Measurements from ENCODE around the gene WDR13.

Gene WDR13

DNA sequence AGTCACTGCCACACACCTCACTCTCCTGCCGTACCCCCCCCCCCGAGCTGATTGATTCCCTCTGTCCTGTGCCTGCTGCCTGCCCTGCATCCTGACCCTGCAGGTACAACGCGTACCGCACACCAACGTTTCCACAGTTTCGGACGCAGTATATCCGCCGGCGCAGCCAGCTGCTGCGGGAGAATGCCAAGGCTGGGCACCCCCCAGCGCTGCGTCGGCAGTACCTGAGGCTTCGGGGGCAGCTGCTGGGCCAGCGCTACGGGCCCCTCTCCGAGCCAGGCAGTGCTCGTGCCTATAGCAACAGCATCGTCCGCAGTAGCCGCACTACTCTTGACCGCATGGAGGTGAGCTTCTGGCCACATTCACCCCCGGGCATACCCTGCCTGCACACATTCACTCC is 1.3 kb downstream of the WDR13 start:
- H3K9me3 ChIP-seq (ENCODE audit: insufficient read depth, low read length): no peaks in the 10 kb centered on the region
- DNase-seq (ENCODE audit: low read depth, low spot score): no peak
- TF ChIP-seq SUZ12 (IDR thresholded peaks at IDR 0.05; ENCODE audit: extremely low read depth, insufficient read depth, insufficient read length): no peak
- TF ChIP-seq YY1 (IDR thresholded peaks at IDR 0.05; ENCODE audit: insufficient read depth, insufficient read length): no peak
- peaks cover 4% of the 10 kb centered on the region for H3K4me1 ChIP-seq (ENCODE audit: insufficient read depth, insufficient read length)
- peak overlapping the region; percentile 2 for H3K9ac ChIP-seq (ENCODE audit: insufficient read length, low read depth)
- H3K4me3 ChIP-seq (ENCODE audit: insufficient read length, low read depth): peak overlapping the region; percentile 99
- peaks cover 47% of the 10 kb centered on the region for H3K36me3 ChIP-seq (ENCODE audit: insufficient read depth, insufficient read length, low read length)
- no peaks in the 10 kb centered on the region for H3K27me3 ChIP-seq (ENCODE audit: insufficient read depth, insufficient read length)

DNA sequence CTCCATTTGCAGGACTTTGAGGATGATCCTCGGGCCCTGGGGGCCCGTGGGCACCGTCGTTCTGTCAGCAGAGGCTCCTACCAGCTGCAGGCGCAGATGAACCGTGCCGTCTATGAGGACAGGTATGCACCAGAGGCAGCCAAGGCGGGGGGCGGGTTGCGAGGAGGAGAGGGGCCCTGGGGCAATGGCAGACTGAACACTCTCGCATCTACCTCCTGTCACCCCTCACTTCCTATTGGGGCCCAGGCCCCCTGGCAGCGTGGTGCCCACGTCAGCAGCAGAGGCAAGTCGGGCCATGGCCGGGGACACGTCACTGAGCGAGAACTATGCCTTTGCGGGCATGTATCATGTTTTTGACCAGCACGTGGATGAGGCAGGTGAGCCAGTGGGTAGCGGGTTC is 2.0 kb downstream of the WDR13 start:
- Histone ChIP-seq H3K9me3 (ENCODE audit: insufficient read depth, low read length) (no peaks in the 10 kb centered on the region), H3K36me3 (ENCODE audit: insufficient read depth, insufficient read length, low read length) (peaks cover 54% of the 10 kb centered on the region), H3K4me1 (ENCODE audit: insufficient read depth, insufficient read length) (peaks cover 4% of the 10 kb centered on the region), H3K27me3 (ENCODE audit: insufficient read depth, insufficient read length) (no peaks in the 10 kb centered on the region), H3K4me3 (ENCODE audit: insufficient read length, low read depth) (no peak overlapping the region), H3K9ac (ENCODE audit: insufficient read length, low read depth) (no peak overlapping the region)
- TF ChIP-seq YY1 (IDR thresholded peaks at IDR 0.05; ENCODE audit: insufficient read depth, insufficient read length): no peak
- no peak for TF ChIP-seq SUZ12 (IDR thresholded peaks at IDR 0.05; ENCODE audit: extremely low read depth, insufficient read depth, insufficient read length)
- no peak for TF ChIP-seq ZNF274 (IDR thresholded peaks at IDR 0.05; ENCODE audit: low read depth, low read length)
- no peak for DNase-seq (ENCODE audit: low read depth, low spot score)

- TF ChIP-seq ZNF274 (IDR thresholded peaks at IDR 0.05; ENCODE audit: low read depth, low read length) (no peak), SUZ12 (IDR thresholded peaks at IDR 0.05; ENCODE audit: extremely low read depth, insufficient read depth, insufficient read length) (no peak), YY1 (IDR thresholded peaks at IDR 0.05; ENCODE audit: insufficient read depth, insufficient read length) (no peak)
- peaks cover 4% of the 10 kb centered on the region for H3K4me1 ChIP-seq (ENCODE audit: insufficient read depth, insufficient read length)
- no peak for DNase-seq (ENCODE audit: low read depth, low spot score)
- H3K36me3 ChIP-seq (ENCODE audit: insufficient read depth, insufficient read length, low read length): peaks cover 63% of the 10 kb centered on the region
- no peaks in the 10 kb centered on the region for H3K27me3 ChIP-seq (ENCODE audit: insufficient read depth, insufficient read length)
- H3K9me3 ChIP-seq (ENCODE audit: insufficient read depth, low read length): no peaks in the 10 kb centered on the region
- H3K9ac ChIP-seq (ENCODE audit: insufficient read length, low read depth): no peak overlapping the region
- no peak overlapping the region for H3K4me3 ChIP-seq (ENCODE audit: insufficient read length, low read depth)
Observed at GRCh38 chrX:48600226-48600625, 2.9 kb downstream of the WDR13 start.

DNA sequence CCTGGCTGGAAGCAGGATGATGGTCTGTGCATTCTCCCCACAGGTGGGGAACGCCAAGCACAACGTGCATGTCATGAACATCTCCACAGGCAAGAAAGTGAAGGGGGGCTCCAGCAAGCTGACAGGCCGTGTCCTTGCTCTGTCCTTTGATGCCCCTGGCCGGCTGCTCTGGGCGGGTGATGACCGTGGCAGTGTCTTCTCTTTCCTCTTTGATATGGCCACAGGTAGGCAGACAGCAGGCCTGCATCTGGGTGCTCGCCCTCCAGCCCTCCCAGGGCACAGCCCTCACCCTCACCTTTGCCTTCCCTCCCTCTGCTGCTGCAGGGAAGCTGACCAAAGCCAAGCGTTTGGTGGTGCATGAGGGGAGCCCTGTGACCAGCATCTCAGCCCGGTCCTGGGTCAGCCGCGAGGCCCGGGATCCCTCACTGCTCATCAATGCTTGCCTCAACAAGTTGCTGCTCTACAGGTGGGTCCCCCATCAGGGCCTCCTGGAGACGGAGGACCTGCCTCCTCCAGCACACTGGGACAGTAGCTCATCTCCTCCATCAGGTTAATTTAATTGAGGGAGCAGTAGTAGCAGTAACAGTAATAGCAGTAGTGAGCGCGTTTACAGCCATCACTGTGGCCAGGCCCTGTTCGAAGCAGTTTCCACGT is 4.6 kb downstream of the WDR13 start:
- Histone ChIP-seq H3K36me3 (ENCODE audit: insufficient read depth, insufficient read length, low read length) (peaks cover 70% of the 10 kb centered on the region), H3K9me3 (ENCODE audit: insufficient read depth, low read length) (no peaks in the 10 kb centered on the region)

GRCh38 chrX:48604701-48605100 is 7.4 kb downstream of the WDR13 start:
- H3K36me3 ChIP-seq (ENCODE audit: insufficient read depth, insufficient read length, low read length): peaks cover 58% of the 10 kb centered on the region
- H3K9me3 ChIP-seq (ENCODE audit: insufficient read depth, low read length): no peaks in the 10 kb centered on the region
- peaks cover 2% of the 10 kb centered on the region for H3K4me1 ChIP-seq (ENCODE audit: insufficient read depth, insufficient read length)
- no peaks in the 10 kb centered on the region for H3K27me3 ChIP-seq (ENCODE audit: insufficient read depth, insufficient read length)
- no peak overlapping the region for H3K4me3 ChIP-seq (ENCODE audit: insufficient read length, low read depth)
- no peak for DNase-seq (ENCODE audit: low read depth, low spot score)
- TF ChIP-seq SUZ12 (IDR thresholded peaks at IDR 0.05; ENCODE audit: extremely low read depth, insufficient read depth, insufficient read length) (no peak), ZNF274 (IDR thresholded peaks at IDR 0.05; ENCODE audit: low read depth, low read length) (no peak), YY1 (IDR thresholded peaks at IDR 0.05; ENCODE audit: insufficient read depth, insufficient read length) (no peak)
- H3K9ac ChIP-seq (ENCODE audit: insufficient read length, low read depth): no peak overlapping the region

More for the DNA sequence above, 4.6 kb downstream of the WDR13 start:
- no peaks in the 10 kb centered on the region for H3K27me3 ChIP-seq (ENCODE audit: insufficient read depth, insufficient read length)
- TF ChIP-seq ZNF274 (IDR thresholded peaks at IDR 0.05; ENCODE audit: low read depth, low read length): no peak
- TF ChIP-seq YY1 (IDR thresholded peaks at IDR 0.05; ENCODE audit: insufficient read depth, insufficient read length): no peak
- TF ChIP-seq SUZ12 (IDR thresholded peaks at IDR 0.05; ENCODE audit: extremely low read depth, insufficient read depth, insufficient read length): no peak
- no peak overlapping the region for H3K4me3 ChIP-seq (ENCODE audit: insufficient read length, low read depth)
- no peak for DNase-seq (ENCODE audit: low read depth, low spot score)
- H3K4me1 ChIP-seq (ENCODE audit: insufficient read depth, insufficient read length): peaks cover 6% of the 10 kb centered on the region
- no peak overlapping the region for H3K9ac ChIP-seq (ENCODE audit: insufficient read length, low read depth)

- Histone ChIP-seq H3K4me3 (ENCODE audit: insufficient read length, low read depth) (no peak overlapping the region), H3K36me3 (ENCODE audit: insufficient read depth, insufficient read length, low read length) (peaks cover 46% of the 10 kb centered on the region), H3K4me1 (ENCODE audit: insufficient read depth, insufficient read length) (peaks cover 2% of the 10 kb centered on the region), H3K9me3 (ENCODE audit: insufficient read depth, low read length) (no peaks in the 10 kb centered on the region), H3K9ac (ENCODE audit: insufficient read length, low read depth) (no peak overlapping the region), H3K27me3 (ENCODE audit: insufficient read depth, insufficient read length) (no peaks in the 10 kb centered on the region)
- DNase-seq (ENCODE audit: low read depth, low spot score): no peak
- no peak for TF ChIP-seq ZNF274 (IDR thresholded peaks at IDR 0.05; ENCODE audit: low read depth, low read length)
- no peak for TF ChIP-seq YY1 (IDR thresholded peaks at IDR 0.05; ENCODE audit: insufficient read depth, insufficient read length)
- TF ChIP-seq SUZ12 (IDR thresholded peaks at IDR 0.05; ENCODE audit: extremely low read depth, insufficient read depth, insufficient read length): no peak
Observed at GRCh38 chrX:48606091-48606490, 8.8 kb downstream of the WDR13 start.

GRCh38 chrX:48611703-48612102 is 14.4 kb downstream of the WDR13 start:
- no peaks in the 10 kb centered on the region for H3K4me1 ChIP-seq (ENCODE audit: insufficient read depth, insufficient read length)
- H3K9me3 ChIP-seq (ENCODE audit: insufficient read depth, low read length): no peaks in the 10 kb centered on the region
- no peak overlapping the region for H3K9ac ChIP-seq (ENCODE audit: insufficient read length, low read depth)
- H3K36me3 ChIP-seq (ENCODE audit: insufficient read depth, insufficient read length, low read length): peaks cover 2% of the 10 kb centered on the region
- DNase-seq (ENCODE audit: low read depth, low spot score): no peak
- TF ChIP-seq YY1 (IDR thresholded peaks at IDR 0.05; ENCODE audit: insufficient read depth, insufficient read length): no peak
- no peak for TF ChIP-seq SUZ12 (IDR thresholded peaks at IDR 0.05; ENCODE audit: extremely low read depth, insufficient read depth, insufficient read length)
- no peak for TF ChIP-seq ZNF274 (IDR thresholded peaks at IDR 0.05; ENCODE audit: low read depth, low read length)
- no peaks in the 10 kb centered on the region for H3K27me3 ChIP-seq (ENCODE audit: insufficient read depth, insufficient read length)
- no peak overlapping the region for H3K4me3 ChIP-seq (ENCODE audit: insufficient read length, low read depth)

Measured in NT2/D1 (cell line).